ENCODE results near the gene INSIG2. TPM values are rescaled to one million over a fixed set of nuclear protein-coding genes. Genes with fewer than 3 reads are reported as not detected.

The INSIG2 gene
- total and polyA plus RNA-seq, 2 of the 8 experiments (the other 6 are each of a cell fraction or from before 2014, with no cell fraction given): 7.0 to 11.2 TPM

- Histone ChIP-seq H3K56ac (replicated peaks; ENCODE audit: insufficient read length, low read depth, low read length) (no peak overlapping the region), H3K79me1 (ENCODE audit: low read depth, low read length) (no peaks in the 10 kb centered on the region), H2BK15ac (ENCODE audit: low read length) (no peak overlapping the region), H3K27ac (ENCODE audit: low read depth, low read length) (no peak overlapping the region), H3K14ac (ENCODE audit: insufficient read length) (no peak overlapping the region), H3K9ac (replicated peaks in 1 of 4; ENCODE audit: extremely low read depth in 1 of 4, low read depth in 3 of 4, low read length in 3 of 4) (no peak overlapping the region), H2BK20ac (ENCODE audit: low read length) (no peak overlapping the region), H2BK12ac (ENCODE audit: low read depth, low read length) (no peak overlapping the region), H3K9me3 (ENCODE audit: insufficient read depth in 2 of 2, low read depth in 1 of 2, low read length in 1 of 2) (no peaks in the 10 kb centered on the region), H3K27me3 (replicated peaks in 1 of 4; ENCODE audit: control insufficient read depth in 3 of 4, extremely low read depth in 1 of 4, insufficient read depth in 3 of 4, low read length in 3 of 4) (no peaks in the 10 kb centered on the region), H2BK120ac (replicated peaks; ENCODE audit: low read depth, low read length) (no peak overlapping the region), H3K79me2 (ENCODE audit: control insufficient read depth in 1 of 2, insufficient read depth in 2 of 2, low read length in 2 of 2) (no peaks in the 10 kb centered on the region), H3K4me3 (ENCODE audit: extremely low read depth in 1 of 4, insufficient read depth in 2 of 4, low read depth in 3 of 4, low read length in 4 of 4) (no peak overlapping the region), H3K36me3 (ENCODE audit: control insufficient read depth in 2 of 4, insufficient read depth in 4 of 4, low read length in 3 of 4) (no peaks in the 10 kb centered on the region), H4K8ac (ENCODE audit: extremely low read depth, insufficient read depth, low read length) (no peak overlapping the region), H3K18ac (ENCODE audit: extremely low read depth, low read length) (no peak overlapping the region), H2AFZ (ENCODE audit: low read length) (no peak overlapping the region), H4K5ac (ENCODE audit: insufficient read length, low read depth, low read length) (no peak overlapping the region), H4K91ac (replicated peaks; ENCODE audit: insufficient read length, low read length) (no peak overlapping the region), H2BK5ac (ENCODE audit: low read depth, low read length) (no peak overlapping the region), H4K20me1 (replicated peaks in 1 of 2; ENCODE audit: control insufficient read depth in 1 of 2, insufficient read depth in 2 of 2, low read length in 2 of 2) (no peaks in the 10 kb centered on the region), H3K4me2 (ENCODE audit: insufficient read depth in 1 of 2, low read depth in 2 of 2, low read length in 2 of 2) (no peak overlapping the region), H2AK5ac (ENCODE audit: low read depth, low read length) (no peak overlapping the region), H3K4ac (replicated peaks; ENCODE audit: insufficient read length, low read depth, low read length) (no peak overlapping the region), H3K23ac (ENCODE audit: insufficient read length) (no peak overlapping the region), H3K4me1 (replicated peaks in 1 of 4; ENCODE audit: control insufficient read depth in 3 of 4, insufficient read depth in 4 of 4, low read length in 3 of 4) (no peaks in the 10 kb centered on the region), H3K23me2 (ENCODE audit: low read depth, low read length) (no peaks in the 10 kb centered on the region; the same call in 1 of the 2 replicates)
- ChIA-PET POLR2A (ENCODE audit: partially characterized antibody) (no interaction called here), CTCF (ENCODE audit: partially characterized antibody) (interaction anchor here (0.8 to 1.6 kb wide), 3 partner anchors 17 to 115 kb away, joined by 3 to 4 read pairs (median 3); no protein-coding TSS in a partner anchor)
- no peak for FAIRE-seq
- TF ChIP-seq JUN (IDR thresholded peaks at IDR 0.05; ENCODE audit: low read depth, low read length): no peak
- no peak for TF ChIP-seq KDM5A (IDR thresholded peaks at IDR 0.05; ENCODE audit: low read length)
- no peak for TF ChIP-seq KDM4A (IDR thresholded peaks at IDR 0.05; ENCODE audit: low read depth, low read length, severe bottlenecking)
- TF ChIP-seq JUND (IDR thresholded peaks at IDR 0.05; ENCODE audit: low read length): no peak
- TF ChIP-seq HDAC6 (IDR thresholded peaks at IDR 0.05; ENCODE audit: low read depth, low read length): no peak
- no peak for TF ChIP-seq FOSL1 (IDR thresholded peaks at IDR 0.05; ENCODE audit: insufficient read depth, low read depth, low read length)
- no peak for TF ChIP-seq BRCA1 (IDR thresholded peaks at IDR 0.05; ENCODE audit: low read depth, low read length)
- no peak for TF ChIP-seq EP300 (IDR thresholded peaks at IDR 0.05; ENCODE audit: borderline replicate concordance in 1 of 2, low read depth in 2 of 2, low read length in 2 of 2)
- TF ChIP-seq TCF12 (IDR thresholded peaks at IDR 0.05; ENCODE audit: low read depth, low read length): no peak
- no peak for TF ChIP-seq POLR2A (IDR thresholded peaks at IDR 0.05; ENCODE audit: control extremely low read depth in 1 of 2, low read depth in 2 of 2, low read length in 2 of 2)
- TF ChIP-seq TBP (IDR thresholded peaks at IDR 0.05; ENCODE audit: low read depth, low read length): no peak
- TF ChIP-seq POLR2AphosphoS5 (IDR thresholded peaks at IDR 0.05; ENCODE audit: low read depth, low read length): no peak
- 88% methylated on average over 1 of the region's 1 CpG; no CpG with 5 or more reads in 1 of the 2 experiments for WGBS, 2 experiments (ENCODE audit: extremely low coverage in 1 of 2, insufficient coverage in 1 of 2, insufficient read length in 1 of 2, insufficient replicate concordance in 2 of 2, low coverage in 1 of 2, low lambda C conversion rate in 2 of 2, missing lambda C conversion rate in 1 of 2)
- DNase-seq (ENCODE audit: low read depth in 1 of 2, low spot score in 2 of 2): no peak
These were observed 59.9 kb downstream of the INSIG2 start for GRCh38 chr2:118148133-118148532.
